ENCODE results near the gene NKAPD1. TPM values are rescaled to one million over a fixed set of nuclear protein-coding genes. Genes with fewer than 3 reads are reported as not detected.

Gene NKAPD1
- total RNA-seq (2012; rRNA removed) (17.2 and 24.4 TPM in 2 replicates), polyA plus RNA-seq (2012; rRNA removed) (7.1 and 8.4 TPM in 2 replicates), Bru-seq, nascent RNA (percentile 72 among the genes with signal in this experiment), BruChase-seq, experiment 1, labeled RNA remaining after a 6-hour chase (percentile 68 among the genes with signal in this experiment), BruChase-seq, experiment 2, labeled RNA remaining after a 2-hour chase (percentile 83 among the genes with signal in this experiment)
- 2.1 and 2.5 TPM in 2 replicates for polyA plus RNA-seq (2012; cell fraction: cytosol; rRNA removed)
- 1.3 and 4.8 TPM in 2 replicates for polyA plus RNA-seq (2012; cell fraction: nucleus; rRNA removed; ENCODE audit: low replicate concordance)
- long read RNA-seq, partial matches to known transcripts: 2 of 13 reads
- long read RNA-seq, other reads (novel, unspliced or antisense): 4 of 13 reads

GRCh38 chr11:112073941-112074811 lies at the start of gene NKAPD1, which contains the start of gene PIH1D2:
NKAPD1 (plus strand) TSS chr11:112074299; CDS start chr11:112075575, 1,276 bp downstream.
PIH1D2 (minus strand) TSS chr11:112074017; CDS start chr11:112073174, 843 bp downstream.
- dilution Hi-C loops (cut with HindIII; ENCODE audit: low sequenced_read_pairs, unreplicated experiment) (no loop called here), in situ Hi-C loops (cut with MboI; ENCODE audit: low sequenced_read_pairs) (no loop called here), intact Hi-C loops (cut with micrococcal nuclease) (loop anchor here (1.0 to 2.0 kb wide), 2 partner anchors 101 to 195 kb away; partner anchors contain the start of genes BCO2, CFAP68 and FDXACB1)
- no peaks in the 10 kb centered on the region for H3K4me1 ChIP-seq (ENCODE audit: control insufficient read depth, insufficient read depth, low read length)
- H2BK20ac ChIP-seq (ENCODE audit: low read depth, low read length): 0 out of 2 replicates have a peak within 1 kb of the TSS, but pooled peaks have one; percentile 47
- peak within 1 kb of the TSS; percentile 96 for H4K5ac ChIP-seq (ENCODE audit: low read depth, low read length)
- peak within 1 kb of the TSS; percentile 80 for H3K4me3 ChIP-seq (ENCODE audit: insufficient read depth, low read depth, low read length)
- peak; percentile 94 for ATAC-seq (ENCODE audit: low read depth)
- peak within 1 kb of the TSS; percentile 94 for H2BK5ac ChIP-seq (ENCODE audit: low read depth, low read length, poor library complexity, severe bottlenecking)
- ChIA-PET CTCF (no interaction called here), POLR2A (ENCODE audit: unreplicated experiment) (no interaction called here)
- TF ChIP-seq RCOR1 (IDR thresholded peaks at IDR 0.05; ENCODE audit: insufficient replicate concordance, low read length) (no peak), MXI1 (IDR thresholded peaks at IDR 0.05; ENCODE audit: borderline replicate concordance, low read depth, low read length) (peak; percentile 90; the same call in 1 of the 2 replicates), MAZ (IDR thresholded peaks at IDR 0.05; ENCODE audit: borderline replicate concordance, low read depth, low read length) (peak; percentile 44; the same call in 1 of the 2 replicates)
- H2AK9ac ChIP-seq (replicated peaks; ENCODE audit: low read depth, low read length, poor library complexity): peak within 1 kb of the TSS; percentile 95
- peak within 1 kb of the TSS; percentile 22 for H2AK5ac ChIP-seq (ENCODE audit: low read depth, low read length)
- peak within 1 kb of the TSS; percentile 94 for H2AFZ ChIP-seq (replicated peaks; ENCODE audit: low read length, poor library complexity)
- H3K56ac ChIP-seq (ENCODE audit: extremely low read depth, insufficient read depth, low read length): peak within 1 kb of the TSS; percentile 88
- no peaks in the 10 kb centered on the region for H3K9me3 ChIP-seq (ENCODE audit: control insufficient read depth, insufficient read depth, low read length)
- H4K20me1 ChIP-seq (ENCODE audit: insufficient read depth, low read length): no peaks in the 10 kb centered on the region
- peak; percentile 88 for DNase-seq
- peak within 1 kb of the TSS; percentile 83 for H3K18ac ChIP-seq (ENCODE audit: low read depth, low read length)
- no peaks in the 10 kb centered on the region for H3K9me1 ChIP-seq (ENCODE audit: insufficient read depth, low read length)
- H2BK120ac ChIP-seq (ENCODE audit: low read depth, low read length): peak within 1 kb of the TSS; percentile 86
- H3K14ac ChIP-seq (replicated peaks; ENCODE audit: low read depth, low read length): peak within 1 kb of the TSS; percentile 93
- H3K23ac ChIP-seq (ENCODE audit: low read depth, low read length): peak within 1 kb of the TSS; percentile 88
- H3K36me3 ChIP-seq (ENCODE audit: control insufficient read depth, insufficient read depth, low read length): peaks cover 4% of the 10 kb centered on the region
- H3K4me2 ChIP-seq (ENCODE audit: low read depth, low read length): peak within 1 kb of the TSS; percentile 92
- peak within 1 kb of the TSS; percentile 84 for H3K4ac ChIP-seq (ENCODE audit: low read depth, low read length)
- H4K91ac ChIP-seq (ENCODE audit: insufficient read depth, low read depth, low read length): peak within 1 kb of the TSS; percentile 95
- peak within 1 kb of the TSS; percentile 85 for H3K27ac ChIP-seq (ENCODE audit: insufficient read depth, low read length)
- BruUV-seq (replicated peaks): TSS peak; percentile 66
- peaks cover 10 to 25% of the 10 kb centered on the region in 2 experiments; a peak in 3 of 4 replicates for H3K79me1 ChIP-seq (ENCODE audit: low read depth in 1 of 2, low read length in 2 of 2)
- H3K9ac ChIP-seq (ENCODE audit: low read depth, low read length): peak within 1 kb of the TSS; percentile 87
- no peak within 1 kb of the TSS for H2BK15ac ChIP-seq (ENCODE audit: low read depth, low read length)
- WGBS, 2 experiments (ENCODE audit: extremely low coverage in 2 of 2, insufficient read length in 1 of 2): 0% methylated on average over 11 of the region's 43 CpGs; no CpG with 5 or more reads in 1 of the 2 experiments
- peak within 1 kb of the TSS; percentile 60 to 94 for H4K8ac ChIP-seq (ENCODE audit: low read depth in 2 of 2, low read length in 2 of 2)
- H3K27me3 ChIP-seq (ENCODE audit: control insufficient read depth, insufficient read depth, low read length): no peaks in the 10 kb centered on the region

Measured in IMR-90 (cell line).